OCI-LY3 (cell line): Measurements from ENCODE around the gene BCLAF1.

Experiments used
- H2AFZ ChIP-seq: fragments of 200-600, 300-600 bp; shearing (Covaris generic); 2 replicates; pipeline ENCODE4 v1.6.0; 2014; ENCODE audit warnings: antibody characterized with exemption, low read depth, low read length
- H3K27ac ChIP-seq: fragments of 200-600, 300-600 bp; sonication (generic); 2 replicates; pipeline ENCODE4 v1.5.1; 2014; ENCODE audit warnings: mild to moderate bottlenecking, low read length, moderate library complexity, mixed read lengths
- H3K27me3 ChIP-seq: fragments of 200-600, 300-600 bp; sonication (generic); 2 replicates; pipeline ENCODE4 v1.6.1; 2014; ENCODE audit warnings: low read depth, low read length, mixed read lengths
- H3K36me3 ChIP-seq: fragments of 200-600, 300-600 bp; sonication (generic); replicated peaks from 2 replicates; pipeline ENCODE3; 2014; ENCODE audit warnings: low read depth, low read length, mixed read lengths
- H3K4me1 ChIP-seq: fragments of 300-600, 200-600 bp; sonication (generic); 2 replicates; pipeline ENCODE4 v1.6.1; 2014; ENCODE audit warnings: low read length, mixed read lengths
- H3K4me2 ChIP-seq: fragments of 200-600, 300-600 bp; sonication (generic); 2 replicates; pipeline ENCODE4 v1.6.1; 2014; ENCODE audit warnings: low read length, mixed read lengths
- H3K4me3 ChIP-seq: fragments of 300-600, 200-600 bp; sonication (generic); 2 replicates; pipeline ENCODE4 v1.5.1; 2014; ENCODE audit warnings: antibody characterized with exemption, mild to moderate bottlenecking, low read length, moderate library complexity
- H3K79me2 ChIP-seq: fragments of 300-600, 200-600 bp; shearing (Covaris generic); 2 replicates; pipeline ENCODE4 v1.6.1; 2014; ENCODE audit warnings: mild to moderate bottlenecking, low read length, mixed read lengths
- H3K9ac ChIP-seq: fragments of 300-600, 200-600 bp; shearing (Covaris generic); 2 replicates; pipeline ENCODE4 v1.6.0; 2014; ENCODE audit warnings: mild to moderate bottlenecking, low read length, moderate library complexity
- H3K9me3 ChIP-seq: fragments of 200-600, 300-600 bp; shearing (Covaris generic); 2 replicates; pipeline ENCODE4 v1.6.1; 2014; ENCODE audit warnings: low read length, mixed read lengths; ENCODE audit not compliant: insufficient read depth
- H4K20me1 ChIP-seq: fragments of 200-600, 300-600 bp; sonication (generic); 2 replicates; pipeline ENCODE4 v1.6.1; 2016; ENCODE audit warnings: low read length, mixed read lengths; ENCODE audit not compliant: insufficient read depth
- EZH2phosphoT487 ChIP-seq: fragments of 200-600 bp; shearing (Covaris generic); IDR thresholded peaks from 2 replicates; pipeline ENCODE4 v1.6.1; 2018; ENCODE audit warnings: antibody characterized with exemption, mixed run types, low read depth
- TF ChIP-seq, protein P1 (sequence below): fragments of 200-600, 300-600 bp; sonication (generic); IDR thresholded peaks from 2 replicates; pipeline ENCODE4 v1.5.1; 2014; ENCODE audit warnings: antibody characterized with exemption, low read length, low read depth

The BCLAF1 gene

GRCh38 chr6:136324686-136325380, 35.2 kb upstream of the BCLAF1 start:
- H3K36me3 ChIP-seq: no peaks in the 10 kb centered on the region
- H3K27me3 ChIP-seq: no peaks in the 10 kb centered on the region
- no peaks in the 10 kb centered on the region for H3K79me2 ChIP-seq
- no peak overlapping the region for H3K27ac ChIP-seq
- no peak overlapping the region for H2AFZ ChIP-seq
- no peaks in the 10 kb centered on the region for H3K4me1 ChIP-seq
- TF ChIP-seq, protein P1, sequence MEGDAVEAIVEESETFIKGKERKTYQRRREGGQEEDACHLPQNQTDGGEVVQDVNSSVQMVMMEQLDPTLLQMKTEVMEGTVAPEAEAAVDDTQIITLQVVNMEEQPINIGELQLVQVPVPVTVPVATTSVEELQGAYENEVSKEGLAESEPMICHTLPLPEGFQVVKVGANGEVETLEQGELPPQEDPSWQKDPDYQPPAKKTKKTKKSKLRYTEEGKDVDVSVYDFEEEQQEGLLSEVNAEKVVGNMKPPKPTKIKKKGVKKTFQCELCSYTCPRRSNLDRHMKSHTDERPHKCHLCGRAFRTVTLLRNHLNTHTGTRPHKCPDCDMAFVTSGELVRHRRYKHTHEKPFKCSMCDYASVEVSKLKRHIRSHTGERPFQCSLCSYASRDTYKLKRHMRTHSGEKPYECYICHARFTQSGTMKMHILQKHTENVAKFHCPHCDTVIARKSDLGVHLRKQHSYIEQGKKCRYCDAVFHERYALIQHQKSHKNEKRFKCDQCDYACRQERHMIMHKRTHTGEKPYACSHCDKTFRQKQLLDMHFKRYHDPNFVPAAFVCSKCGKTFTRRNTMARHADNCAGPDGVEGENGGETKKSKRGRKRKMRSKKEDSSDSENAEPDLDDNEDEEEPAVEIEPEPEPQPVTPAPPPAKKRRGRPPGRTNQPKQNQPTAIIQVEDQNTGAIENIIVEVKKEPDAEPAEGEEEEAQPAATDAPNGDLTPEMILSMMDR: no peak
- TF ChIP-seq EZH2phosphoT487: no peak
- H4K20me1 ChIP-seq: no peaks in the 10 kb centered on the region
- no peak overlapping the region for H3K4me2 ChIP-seq
- no peak overlapping the region for H3K4me3 ChIP-seq
- H3K9ac ChIP-seq: no peak overlapping the region
- H3K9me3 ChIP-seq: no peaks in the 10 kb centered on the region

DNA sequence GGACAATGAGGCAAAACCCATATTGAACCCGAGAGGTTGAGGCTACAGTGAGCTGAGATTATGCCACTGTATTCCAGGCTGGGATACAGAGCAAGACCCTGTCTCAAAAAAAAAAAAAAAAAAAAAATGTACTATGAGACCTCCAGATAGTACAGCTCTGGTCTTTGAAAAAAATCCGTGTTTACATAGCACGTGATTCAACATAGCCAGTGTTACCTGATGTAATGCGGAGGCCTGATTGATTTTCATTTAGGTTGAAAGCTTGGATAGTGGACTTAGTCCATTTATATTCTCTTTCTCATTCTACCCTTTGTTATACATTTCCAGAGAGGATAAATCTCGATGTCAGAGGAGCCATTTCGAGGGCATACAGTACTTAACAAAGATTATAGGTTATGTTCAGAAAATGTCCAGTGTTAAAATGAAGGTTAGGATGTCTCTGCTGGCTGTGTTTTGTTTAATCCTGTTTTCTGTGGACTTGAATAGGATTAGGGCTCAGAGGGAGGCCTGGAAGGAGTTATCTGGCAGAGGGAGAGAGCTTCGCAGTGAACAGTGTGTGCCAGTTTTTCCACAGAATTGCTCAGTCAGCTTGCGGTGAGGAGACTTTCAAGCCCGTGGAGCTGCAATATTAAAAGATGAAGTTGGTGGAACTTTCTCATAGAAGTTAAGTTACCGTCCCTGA, 33.9 kb upstream of the BCLAF1 start:
- no peak for TF ChIP-seq EZH2phosphoT487
- TF ChIP-seq, protein P1: no peak
- H3K79me2 ChIP-seq: no peaks in the 10 kb centered on the region
- no peaks in the 10 kb centered on the region for H3K27me3 ChIP-seq
- H3K4me1 ChIP-seq: no peaks in the 10 kb centered on the region
- no peak overlapping the region for H3K27ac ChIP-seq
- no peak overlapping the region for H3K9ac ChIP-seq
- no peak overlapping the region for H3K4me3 ChIP-seq
- H3K9me3 ChIP-seq: no peaks in the 10 kb centered on the region
- H3K4me2 ChIP-seq: no peak overlapping the region
- no peak overlapping the region for H2AFZ ChIP-seq
- H4K20me1 ChIP-seq: no peaks in the 10 kb centered on the region
- no peaks in the 10 kb centered on the region for H3K36me3 ChIP-seq

DNA sequence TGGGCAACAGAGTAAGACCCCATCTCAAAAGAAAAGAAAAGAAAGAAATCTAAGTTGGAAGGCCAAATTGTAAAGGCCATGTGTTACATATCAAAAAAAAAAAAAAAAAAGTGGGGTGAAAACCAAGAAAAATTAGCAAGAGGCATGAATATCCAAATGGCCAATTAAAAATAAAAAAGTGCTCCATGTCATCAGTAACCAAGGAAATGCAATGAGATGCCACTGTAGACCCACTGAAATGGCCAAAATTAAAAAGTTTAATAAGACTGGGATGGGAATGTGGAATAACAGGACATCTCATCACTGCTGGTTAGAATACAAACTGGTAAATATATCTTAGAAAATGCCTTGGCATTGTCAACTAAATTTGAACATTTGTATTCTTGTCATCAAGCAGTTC, 30.1 kb upstream of the BCLAF1 start:
- Histone ChIP-seq H4K20me1 (no peaks in the 10 kb centered on the region), H3K36me3 (no peaks in the 10 kb centered on the region), H3K9ac (no peak overlapping the region), H3K27me3 (no peaks in the 10 kb centered on the region), H3K4me3 (no peak overlapping the region), H3K4me1 (no peaks in the 10 kb centered on the region), H3K27ac (no peak overlapping the region), H2AFZ (no peak overlapping the region), H3K79me2 (no peaks in the 10 kb centered on the region), H3K4me2 (no peak overlapping the region), H3K9me3 (no peaks in the 10 kb centered on the region)
- TF ChIP-seq, protein P1: no peak
- no peak for TF ChIP-seq EZH2phosphoT487

GRCh38 chr6:136318676-136319075, 29.0 kb upstream of the BCLAF1 start:
- Histone ChIP-seq H3K36me3 (no peaks in the 10 kb centered on the region), H3K4me3 (no peak overlapping the region), H3K27ac (no peak overlapping the region), H4K20me1 (no peaks in the 10 kb centered on the region), H3K9ac (no peak overlapping the region), H3K4me2 (no peak overlapping the region), H3K9me3 (no peaks in the 10 kb centered on the region), H3K4me1 (no peaks in the 10 kb centered on the region), H3K27me3 (no peaks in the 10 kb centered on the region), H3K79me2 (no peaks in the 10 kb centered on the region), H2AFZ (no peak overlapping the region)
- TF ChIP-seq EZH2phosphoT487: no peak
- TF ChIP-seq, protein P1: no peak
